Progenitor cell of endocrine pancreas (in vitro differentiated cells): ENCODE data around the gene EEIG1. TPM values are rescaled to one million over a fixed set of nuclear protein-coding genes. Genes with fewer than 3 reads are reported as not detected.

Experiments used
- DNase-seq: peaks from one replicate; pipeline ENCODE4 v3.0.0; 2021; ENCODE audit warnings: low spot score; ENCODE audit not compliant: unreplicated experiment
- H3K27ac Mint-ChIP-seq: 2 replicates; pipeline ENCODE4 v1.8.0; 2021; ENCODE audit warnings: mild to moderate bottlenecking, moderate library complexity, mixed read lengths
- H3K27me3 Mint-ChIP-seq: 2 replicates; pipeline ENCODE4 v1.8.0; 2021; ENCODE audit warnings: mixed read lengths
- H3K36me3 Mint-ChIP-seq: 2 replicates; pipeline ENCODE4 v1.8.0; 2022; ENCODE audit warnings: mixed read lengths; ENCODE audit not compliant: insufficient read depth
- H3K4me1 Mint-ChIP-seq: 2 replicates; pipeline ENCODE4 v1.8.0; 2021; ENCODE audit warnings: low read depth, mixed read lengths
- H3K4me3 Mint-ChIP-seq: 2 replicates; pipeline ENCODE4 v1.8.0; 2021; ENCODE audit warnings: low read depth, mild to moderate bottlenecking, moderate library complexity, mixed read lengths
- H3K9me3 Mint-ChIP-seq: 2 replicates; pipeline ENCODE4 v1.8.0; 2021; ENCODE audit warnings: low read depth, mixed read lengths
- total RNA-seq: library from RNA; stranded (reverse); gene quantifications from 2 replicates; pipeline ENCODE4 v1.2.1, GENCODE V29; 2021
- TF ChIP-seq, protein P1 (sequence below): fragments of 200-600 bp; sonication (generic); IDR thresholded peaks from one replicate; pipeline ENCODE4 v1.5.0; 2021; ENCODE audit warnings: antibody characterized with exemption, mild to moderate bottlenecking; ENCODE audit not compliant: unreplicated experiment

Gene EEIG1
- total RNA-seq, 1 donor from 2014 or later = 48.2 TPM

- H3K36me3 Mint-ChIP-seq = peaks cover 4% of the 10 kb centered on the region
- H3K27me3 Mint-ChIP-seq = no peaks in the 10 kb centered on the region
- H3K4me1 Mint-ChIP-seq = peaks cover 22% of the 10 kb centered on the region
- TF ChIP-seq, protein P1, sequence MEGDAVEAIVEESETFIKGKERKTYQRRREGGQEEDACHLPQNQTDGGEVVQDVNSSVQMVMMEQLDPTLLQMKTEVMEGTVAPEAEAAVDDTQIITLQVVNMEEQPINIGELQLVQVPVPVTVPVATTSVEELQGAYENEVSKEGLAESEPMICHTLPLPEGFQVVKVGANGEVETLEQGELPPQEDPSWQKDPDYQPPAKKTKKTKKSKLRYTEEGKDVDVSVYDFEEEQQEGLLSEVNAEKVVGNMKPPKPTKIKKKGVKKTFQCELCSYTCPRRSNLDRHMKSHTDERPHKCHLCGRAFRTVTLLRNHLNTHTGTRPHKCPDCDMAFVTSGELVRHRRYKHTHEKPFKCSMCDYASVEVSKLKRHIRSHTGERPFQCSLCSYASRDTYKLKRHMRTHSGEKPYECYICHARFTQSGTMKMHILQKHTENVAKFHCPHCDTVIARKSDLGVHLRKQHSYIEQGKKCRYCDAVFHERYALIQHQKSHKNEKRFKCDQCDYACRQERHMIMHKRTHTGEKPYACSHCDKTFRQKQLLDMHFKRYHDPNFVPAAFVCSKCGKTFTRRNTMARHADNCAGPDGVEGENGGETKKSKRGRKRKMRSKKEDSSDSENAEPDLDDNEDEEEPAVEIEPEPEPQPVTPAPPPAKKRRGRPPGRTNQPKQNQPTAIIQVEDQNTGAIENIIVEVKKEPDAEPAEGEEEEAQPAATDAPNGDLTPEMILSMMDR = no peak
- no peak overlapping the region for H3K27ac Mint-ChIP-seq
- H3K9me3 Mint-ChIP-seq = peaks cover 2% of the 10 kb centered on the region
- no peak for DNase-seq
- H3K4me3 Mint-ChIP-seq = no peak overlapping the region
Measured at GRCh38 chr9:127953154-127953553, 27.6 kb downstream of the EEIG1 start.

GRCh38 chr9:127950513-127951289 is 30.1 kb downstream of the EEIG1 start:
- no peak for DNase-seq
- peak overlapping the region; percentile 85 for H3K27ac Mint-ChIP-seq

DNA sequence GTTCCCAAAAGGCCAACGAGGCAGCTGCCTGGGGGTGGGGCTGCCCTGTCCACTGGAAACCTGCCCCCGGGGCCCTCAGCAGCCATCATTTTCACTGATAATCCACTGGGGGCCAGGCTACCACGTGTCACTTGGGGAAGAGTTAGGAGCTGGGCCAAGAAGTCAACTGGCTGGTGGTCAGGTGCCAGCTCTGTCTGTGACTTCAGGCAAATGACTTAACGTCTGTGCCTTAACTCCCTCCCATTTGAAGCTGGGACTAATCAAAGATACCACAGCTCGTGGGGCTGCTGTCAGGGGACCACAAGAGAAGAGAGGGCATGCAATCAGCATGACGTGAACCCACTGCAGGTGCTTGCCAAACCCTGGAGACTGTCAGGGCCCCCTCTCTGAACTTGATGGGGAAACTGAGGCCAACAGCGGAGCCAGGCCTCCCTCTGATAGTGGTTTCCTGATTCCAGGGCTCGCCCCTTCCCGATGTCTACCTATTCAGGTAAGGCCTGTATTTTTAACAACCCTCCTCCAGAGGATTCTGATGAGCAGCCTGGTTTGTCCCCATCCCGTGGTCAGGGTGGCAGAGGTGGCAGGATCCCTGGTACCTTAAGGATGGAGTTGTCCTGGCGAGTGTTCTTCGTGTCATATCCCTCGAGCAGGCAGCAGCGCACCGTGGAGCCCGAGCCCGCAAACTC is 30.8 kb downstream of the EEIG1 start:
- no peak overlapping the region for H3K4me3 Mint-ChIP-seq
- peaks cover 1% of the 10 kb centered on the region for H3K36me3 Mint-ChIP-seq
- DNase-seq = no peak

More at GRCh38 chr9:127950513-127951289, 30.1 kb downstream of the EEIG1 start:
- H3K9me3 Mint-ChIP-seq = no peaks in the 10 kb centered on the region
- H3K4me3 Mint-ChIP-seq = no peak overlapping the region
- TF ChIP-seq, protein P1 = no peak
- H3K36me3 Mint-ChIP-seq = peaks cover 1% of the 10 kb centered on the region
- no peaks in the 10 kb centered on the region for H3K27me3 Mint-ChIP-seq
- peaks cover 17% of the 10 kb centered on the region for H3K4me1 Mint-ChIP-seq

DNA sequence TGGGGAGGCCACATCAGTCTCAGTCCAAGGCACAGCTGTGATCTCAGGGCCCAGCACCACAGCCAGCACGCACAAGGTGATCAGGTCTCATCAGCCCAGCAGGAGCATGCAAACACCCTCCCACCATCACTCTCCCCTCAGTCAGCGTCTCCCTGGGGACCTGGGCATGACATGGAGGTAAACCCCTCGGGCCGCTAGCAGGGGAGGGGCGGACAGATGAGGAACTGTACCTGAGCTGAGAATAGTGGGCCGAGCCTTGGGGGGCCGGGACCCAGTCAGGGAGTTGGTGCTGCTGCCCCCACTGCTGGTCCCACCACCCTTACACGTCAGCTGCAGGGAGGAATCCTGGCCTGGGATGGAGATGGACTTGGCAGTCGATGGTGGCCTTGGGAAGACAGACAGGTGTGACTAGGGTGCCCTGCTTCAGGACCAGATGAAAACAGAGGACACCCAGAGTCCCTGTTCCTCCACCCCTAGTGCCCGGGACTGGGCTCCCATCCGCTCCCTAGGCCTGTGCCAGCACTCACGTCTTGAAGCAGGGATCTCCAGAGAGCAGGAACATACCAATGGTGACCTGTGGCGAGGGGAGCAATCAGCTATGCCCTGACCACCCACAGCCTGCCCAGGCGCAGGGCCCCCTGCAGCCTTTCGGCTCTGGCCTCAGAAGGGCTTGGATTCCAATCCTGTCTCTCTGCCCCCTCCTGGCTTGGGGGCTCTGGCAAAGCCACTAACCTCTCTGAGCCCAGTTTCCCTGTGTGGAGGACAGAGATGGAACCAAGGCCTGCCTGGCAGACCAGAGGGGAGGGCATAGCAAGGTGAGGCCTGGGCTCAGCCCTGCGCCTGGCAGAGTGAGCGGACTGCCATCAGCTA is 32.7 kb downstream of the EEIG1 start:
- TF ChIP-seq, protein P1 = no peak
- Mint-ChIP-seq H3K27ac (no peak overlapping the region), H3K27me3 (no peaks in the 10 kb centered on the region), H3K9me3 (no peaks in the 10 kb centered on the region), H3K4me1 (peaks cover 12% of the 10 kb centered on the region), H3K4me3 (no peak overlapping the region), H3K36me3 (peaks cover 5% of the 10 kb centered on the region)
- DNase-seq = no peak

More for the DNA sequence above, 30.8 kb downstream of the EEIG1 start:
- Mint-ChIP-seq H3K27ac (peak overlapping the region; percentile 85), H3K9me3 (no peaks in the 10 kb centered on the region), H3K4me1 (peaks cover 12% of the 10 kb centered on the region), H3K27me3 (no peaks in the 10 kb centered on the region)
- TF ChIP-seq, protein P1 = no peak

DNA sequence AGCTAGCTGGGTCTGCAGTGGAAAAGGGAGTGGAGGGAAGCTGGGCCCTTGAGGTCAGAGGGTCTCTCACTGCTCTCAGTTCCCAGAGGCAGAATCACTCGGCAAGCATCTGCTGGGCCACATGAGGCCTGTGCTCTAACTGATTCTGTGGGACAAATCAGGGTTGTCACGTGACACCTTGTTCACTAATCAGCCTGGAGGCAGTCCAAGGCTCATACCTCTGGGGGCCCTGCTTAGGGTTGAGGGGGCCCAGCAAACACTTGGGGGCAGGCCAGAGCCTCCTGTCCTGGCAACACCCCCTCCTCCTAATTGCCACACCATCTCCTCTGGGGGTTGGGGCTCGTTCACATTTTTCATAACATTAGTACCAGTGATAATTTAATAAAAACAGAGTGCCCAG is 34.1 kb downstream of the EEIG1 start:
- peak overlapping the region; percentile 33 for H3K27ac Mint-ChIP-seq
- TF ChIP-seq, protein P1 = no peak
- H3K4me3 Mint-ChIP-seq = no peak overlapping the region
- H3K27me3 Mint-ChIP-seq = no peaks in the 10 kb centered on the region
- DNase-seq = no peak
- H3K4me1 Mint-ChIP-seq = peaks cover 16% of the 10 kb centered on the region
- peaks cover 9% of the 10 kb centered on the region for H3K36me3 Mint-ChIP-seq
- no peaks in the 10 kb centered on the region for H3K9me3 Mint-ChIP-seq
